HEK293T (cell line): ENCODE data around the gene SLC6A17.

ENCODE experiments used
- CTCF ChIA-PET: fragments of 350-600 bp; formaldehyde crosslinking; extraction: SDS; loops from one replicate; lab custom pipeline; 2021; ENCODE audit warnings: antibody characterized with exemption, inconsistent platforms; lab: Yijun Ruan, JAX
- POLR2A ChIA-PET: fragments of 350-600 bp; formaldehyde crosslinking; extraction: SDS; loops from one replicate; lab custom pipeline; 2020; ENCODE audit warnings: antibody characterized with exemption, inconsistent platforms; lab: Yijun Ruan, JAX
- DNase-seq: peaks from one replicate; pipeline ENCODE4 v3.0.0; 2012; ENCODE audit warnings: mixed read lengths; ENCODE audit errors: extremely low spot score
- ARNT ChIP-seq: fragments of 450-650 bp; IDR thresholded peaks from 2 replicates; pipeline ENCODE4 v1.6.1; 2017; ENCODE audit warnings: mild to moderate bottlenecking
- BHLHE40 ChIP-seq: fragments of 450-650 bp; IDR thresholded peaks from 2 replicates; pipeline ENCODE4 v1.6.1; 2016; ENCODE audit warnings: mild to moderate bottlenecking, moderate library complexity, borderline replicate concordance
- CTBP1 ChIP-seq: fragments of 450-650 bp; IDR thresholded peaks from 2 replicates; pipeline ENCODE4 v1.6.1; 2016; ENCODE audit warnings: borderline replicate concordance
- ELF4 ChIP-seq: fragments of 450-650 bp; IDR thresholded peaks from 2 replicates; pipeline ENCODE4 v1.6.1; 2017; ENCODE audit warnings: antibody characterized with exemption
- FOXA1 ChIP-seq: fragments of 450-650 bp; IDR thresholded peaks from 2 replicates; pipeline ENCODE4 v1.6.1; 2016; ENCODE audit warnings: mild to moderate bottlenecking
- FOXK2 ChIP-seq: fragments of 450-650 bp; IDR thresholded peaks from 2 replicates; pipeline ENCODE4 v1.6.1; 2016; ENCODE audit warnings: mild to moderate bottlenecking
- FOXM1 ChIP-seq: fragments of 450-650 bp; IDR thresholded peaks from 2 replicates; pipeline ENCODE4 v1.6.1; 2017; ENCODE audit warnings: mild to moderate bottlenecking, borderline replicate concordance
- HDGF ChIP-seq: fragments of 450-650 bp; IDR thresholded peaks from 2 replicates; pipeline ENCODE4 v1.6.1; 2017; ENCODE audit warnings: antibody characterized with exemption, borderline replicate concordance
- L3MBTL2 ChIP-seq: fragments of 450-650 bp; conservative IDR thresholded peaks from 2 replicates; pipeline ENCODE4 v1.6.1; 2016; ENCODE audit warnings: mild to moderate bottlenecking
- LEF1 ChIP-seq: fragments of 450-650 bp; IDR thresholded peaks from 2 replicates; pipeline ENCODE4 v1.6.1; 2017; ENCODE audit warnings: mild to moderate bottlenecking, borderline replicate concordance
- NFRKB ChIP-seq: fragments of 450-650 bp; IDR thresholded peaks from 2 replicates; pipeline ENCODE4 v1.6.1; 2016; ENCODE audit warnings: mild to moderate bottlenecking, moderate library complexity
- PKNOX1 ChIP-seq: fragments of 450-650 bp; IDR thresholded peaks from 2 replicates; pipeline ENCODE4 v1.6.1; 2016
- SP1 ChIP-seq: fragments of 450-650 bp; IDR thresholded peaks from 2 replicates; pipeline ENCODE4 v1.6.1; 2017
- SUZ12 ChIP-seq: fragments of 450-650 bp; IDR thresholded peaks from 2 replicates; pipeline ENCODE4 v1.6.1; 2016; ENCODE audit warnings: mild to moderate bottlenecking
- TARDBP ChIP-seq: fragments of 450-650 bp; IDR thresholded peaks from 2 replicates; pipeline ENCODE4 v1.6.1; 2016
- ZNF384 ChIP-seq: fragments of 450-650 bp; IDR thresholded peaks from 2 replicates; pipeline ENCODE4 v1.6.1; 2016

SLC6A17 gene

GRCh38 chr1:110228381-110228780 lies 78.1 kb downstream of the SLC6A17 start:
- ChIA-PET CTCF (no interaction called here), POLR2A (no interaction called here)
- no peak for TF ChIP-seq LEF1
- no peak for TF ChIP-seq HDGF
- TF ChIP-seq FOXA1, result no peak
- no peak for TF ChIP-seq SUZ12
- TF ChIP-seq ELF4, result no peak
- no peak for TF ChIP-seq ZNF384

GRCh38 chr1:110228869-110229268 lies 78.6 kb downstream of the SLC6A17 start:
- ChIA-PET CTCF (no interaction called here), POLR2A (no interaction called here)

More at GRCh38 chr1:110228381-110228780, 78.1 kb downstream of the SLC6A17 start:
- DNase-seq, result no peak

GRCh38 chr1:110229348-110230001 lies 79.2 kb downstream of the SLC6A17 start:
- POLR2A ChIA-PET, result no interaction called here
- CTCF ChIA-PET, result no interaction called here
- TF ChIP-seq HDGF (no peak), FOXK2 (no peak), PKNOX1 (no peak), FOXM1 (no peak), ELF4 (no peak), LEF1 (no peak), ARNT (no peak), BHLHE40 (no peak), NFRKB (no peak), ZNF384 (no peak), FOXA1 (no peak)
- DNase-seq, result no peak

More at GRCh38 chr1:110228869-110229268, 78.6 kb downstream of the SLC6A17 start:
- TF ChIP-seq ZNF384 (no peak), SP1 (no peak), CTBP1 (no peak), TARDBP (no peak), HDGF (no peak), FOXA1 (no peak), ELF4 (no peak), L3MBTL2 (no peak), SUZ12 (no peak), LEF1 (no peak), NFRKB (no peak), ARNT (no peak), PKNOX1 (no peak), FOXM1 (no peak), BHLHE40 (no peak), FOXK2 (no peak)
- DNase-seq, result no peak

- TF ChIP-seq L3MBTL2 (no peak), HDGF (no peak)
- ChIA-PET POLR2A (no interaction called here), CTCF (no interaction called here)
- no peak for DNase-seq
These were observed 80.3 kb downstream of the SLC6A17 start for GRCh38 chr1:110230381-110231199.

- POLR2A ChIA-PET, result no interaction called here
- CTCF ChIA-PET, result no interaction called here
- no peak for DNase-seq
- TF ChIP-seq SUZ12 (no peak), PKNOX1 (no peak), ELF4 (no peak), NFRKB (no peak), TARDBP (no peak), HDGF (no peak), LEF1 (no peak), ARNT (no peak), CTBP1 (no peak), FOXA1 (no peak), ZNF384 (no peak), FOXM1 (no peak), L3MBTL2 (no peak), BHLHE40 (no peak), FOXK2 (no peak), SP1 (no peak)
These were observed 83.6 kb downstream of the SLC6A17 start for GRCh38 chr1:110233861-110234260.

GRCh38 chr1:110234691-110235090 lies 84.4 kb downstream of the SLC6A17 start:
- ChIA-PET CTCF (no interaction called here), POLR2A (no interaction called here)
- TF ChIP-seq FOXM1, result no peak
- TF ChIP-seq TARDBP, result no peak
- TF ChIP-seq L3MBTL2, result no peak
- DNase-seq, result no peak
